Central memory CD8-positive, alpha-beta T cell (primary cell): ENCODE results near the gene GTF2IRD1.

Experiments used
- ATAC-seq: fragments of 150-1000 bp; cut with Tn5 transposase; replicated peaks from 2 replicates; pipeline ENCODE4 v1.10.0; 2022; ENCODE audit warnings: mild to moderate bottlenecking, moderate FRiP score, moderate number of reproducible peaks; ENCODE audit not compliant: poor library complexity, severe bottlenecking; ENCODE audit errors: extremely low read depth
- DNase-seq, 2 donors: peaks; one replicate each; pipeline ENCODE4 v3.0.0; 2021; ENCODE audit warnings: low spot score in 2 of 2
- H3K27ac Mint-ChIP-seq: one replicate; pipeline ENCODE4 v1.8.0; 2022; ENCODE audit warnings: low read depth, mild to moderate bottlenecking, moderate library complexity, mixed read lengths
- H3K27me3 Mint-ChIP-seq: one replicate; pipeline ENCODE4 v1.8.0; 2022; ENCODE audit warnings: mixed read lengths
- H3K36me3 Mint-ChIP-seq: one replicate; pipeline ENCODE4 v1.8.0; 2022; ENCODE audit warnings: mild to moderate bottlenecking, moderate library complexity, mixed read lengths; ENCODE audit not compliant: insufficient read depth
- H3K4me1 Mint-ChIP-seq: one replicate; pipeline ENCODE4 v1.8.0; 2022; ENCODE audit warnings: mixed read lengths
- H3K4me3 Mint-ChIP-seq: one replicate; pipeline ENCODE4 v1.8.0; 2022; ENCODE audit warnings: mild to moderate bottlenecking, moderate library complexity, mixed read lengths
- H3K9me3 Mint-ChIP-seq: one replicate; pipeline ENCODE4 v1.8.0; 2022; ENCODE audit warnings: mixed read lengths

Gene GTF2IRD1

DNA sequence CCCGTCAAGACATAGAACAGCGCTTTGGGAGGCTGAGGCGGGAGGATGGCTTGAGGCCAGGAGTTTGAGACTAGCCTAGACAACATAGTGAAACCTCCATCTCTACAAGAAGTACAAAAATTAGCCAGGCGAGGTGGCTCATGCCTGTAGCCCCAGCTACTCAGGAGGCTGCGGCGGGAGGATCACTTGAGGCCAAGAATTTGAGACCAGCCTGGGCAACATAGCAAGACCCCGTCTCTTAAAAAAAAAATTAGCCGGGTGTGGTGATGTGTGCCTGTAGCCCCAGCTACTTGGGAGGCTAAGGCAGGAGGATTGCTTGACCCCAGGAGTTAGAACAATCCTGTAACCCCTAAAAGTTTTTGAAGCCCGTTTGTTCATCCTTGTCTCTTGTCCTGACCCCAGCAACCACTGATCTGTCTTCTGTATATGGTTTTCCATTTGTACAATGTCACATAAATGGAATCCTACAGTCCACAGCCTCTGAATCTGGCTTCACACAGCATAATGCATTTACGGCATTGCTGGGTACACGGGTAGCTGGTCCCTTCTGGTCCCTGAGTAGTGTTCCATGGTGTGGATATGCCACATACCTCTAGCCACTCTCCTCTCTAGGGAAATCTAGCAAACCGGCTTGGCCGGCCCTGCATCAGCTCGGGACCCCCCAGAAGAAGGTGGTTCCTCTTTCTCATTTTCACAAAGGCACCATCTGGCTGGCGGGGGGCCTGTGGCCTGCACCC is 8.4 kb downstream of the GTF2IRD1 start:
- no peaks in the 10 kb centered on the region for H3K36me3 Mint-ChIP-seq
- DNase-seq = no peak
- H3K9me3 Mint-ChIP-seq = no peaks in the 10 kb centered on the region
- H3K4me3 Mint-ChIP-seq = no peak overlapping the region
- no peaks in the 10 kb centered on the region for H3K4me1 Mint-ChIP-seq
- H3K27ac Mint-ChIP-seq = no peak overlapping the region
- peaks cover 30% of the 10 kb centered on the region for H3K27me3 Mint-ChIP-seq
- no peak for ATAC-seq

DNA sequence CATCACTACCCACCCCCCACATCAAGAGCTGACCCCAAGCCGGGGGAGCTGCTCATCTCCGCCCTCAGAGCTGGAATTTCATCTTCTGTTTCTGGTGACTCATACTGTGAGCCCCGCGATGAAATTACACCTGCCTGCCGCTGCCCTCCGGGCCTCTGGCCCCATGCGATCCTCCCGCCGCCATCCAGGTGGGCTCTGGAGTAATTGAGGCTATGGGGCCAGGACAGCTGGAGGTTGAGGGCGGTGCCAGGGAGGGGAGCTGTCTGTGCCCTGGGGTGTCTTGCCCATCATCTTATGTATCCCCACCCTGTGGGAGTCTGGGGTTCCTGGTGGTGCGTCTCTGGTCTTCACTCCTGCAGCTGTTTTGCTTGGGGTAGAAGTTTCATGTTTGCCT is 9.0 kb downstream of the GTF2IRD1 start:
- ATAC-seq (no peak), DNase-seq (no peak)
- H3K4me3 Mint-ChIP-seq = no peak overlapping the region
- H3K36me3 Mint-ChIP-seq = no peaks in the 10 kb centered on the region
- no peaks in the 10 kb centered on the region for H3K4me1 Mint-ChIP-seq
- H3K9me3 Mint-ChIP-seq = no peaks in the 10 kb centered on the region
- peaks cover 24% of the 10 kb centered on the region for H3K27me3 Mint-ChIP-seq
- H3K27ac Mint-ChIP-seq = no peak overlapping the region

DNA sequence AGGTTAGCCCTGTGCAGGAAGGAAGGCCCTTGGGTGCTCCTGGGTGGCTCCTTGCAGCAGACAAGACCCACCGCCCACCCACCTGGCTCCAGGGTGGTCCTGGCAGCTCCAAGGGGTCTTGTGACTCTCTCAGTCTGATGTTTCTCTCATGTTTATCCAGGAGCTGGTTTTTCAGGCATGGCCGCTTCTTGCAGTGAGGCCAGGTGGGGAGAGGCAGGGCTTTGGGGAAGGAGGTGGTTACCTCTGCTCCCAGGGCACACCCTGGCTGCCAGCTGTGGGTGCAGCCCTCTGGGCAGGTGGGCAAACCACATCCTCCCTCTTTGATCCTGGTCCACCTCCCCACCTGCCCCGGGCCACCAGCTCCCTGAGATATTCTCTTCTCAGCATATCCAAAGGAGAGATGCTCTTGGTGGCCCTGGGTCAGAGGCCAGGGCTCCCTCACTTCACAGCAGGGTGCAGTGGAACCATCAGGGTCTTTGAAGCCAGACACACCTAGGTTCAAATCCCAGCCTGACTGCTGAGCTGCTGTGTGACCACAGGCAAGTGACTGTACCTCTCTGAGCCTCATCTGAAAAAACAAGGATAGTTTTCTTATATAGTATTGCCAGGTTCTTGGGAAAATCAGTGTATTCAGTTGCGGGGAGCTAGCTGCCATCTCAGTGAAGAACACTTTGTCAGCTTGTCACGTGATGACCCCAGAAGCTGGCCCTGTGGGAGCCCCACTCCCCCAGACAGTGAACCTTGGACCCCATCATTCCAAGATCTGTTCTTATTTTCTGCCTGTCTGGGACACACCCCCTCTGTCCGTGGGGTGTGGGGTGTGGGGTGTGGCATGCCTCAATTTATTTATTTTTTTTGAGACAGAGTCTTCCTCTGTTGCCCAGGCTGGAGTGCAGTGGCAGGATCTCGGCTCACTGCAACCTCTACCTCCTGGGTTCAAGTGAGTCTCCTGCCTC is 11.5 kb downstream of the GTF2IRD1 start:
- DNase-seq (no peak), ATAC-seq (no peak)
- Mint-ChIP-seq H3K4me3 (no peak overlapping the region), H3K36me3 (no peaks in the 10 kb centered on the region), H3K9me3 (no peaks in the 10 kb centered on the region), H3K27me3 (peaks cover 21% of the 10 kb centered on the region), H3K27ac (no peak overlapping the region), H3K4me1 (no peaks in the 10 kb centered on the region)

DNA sequence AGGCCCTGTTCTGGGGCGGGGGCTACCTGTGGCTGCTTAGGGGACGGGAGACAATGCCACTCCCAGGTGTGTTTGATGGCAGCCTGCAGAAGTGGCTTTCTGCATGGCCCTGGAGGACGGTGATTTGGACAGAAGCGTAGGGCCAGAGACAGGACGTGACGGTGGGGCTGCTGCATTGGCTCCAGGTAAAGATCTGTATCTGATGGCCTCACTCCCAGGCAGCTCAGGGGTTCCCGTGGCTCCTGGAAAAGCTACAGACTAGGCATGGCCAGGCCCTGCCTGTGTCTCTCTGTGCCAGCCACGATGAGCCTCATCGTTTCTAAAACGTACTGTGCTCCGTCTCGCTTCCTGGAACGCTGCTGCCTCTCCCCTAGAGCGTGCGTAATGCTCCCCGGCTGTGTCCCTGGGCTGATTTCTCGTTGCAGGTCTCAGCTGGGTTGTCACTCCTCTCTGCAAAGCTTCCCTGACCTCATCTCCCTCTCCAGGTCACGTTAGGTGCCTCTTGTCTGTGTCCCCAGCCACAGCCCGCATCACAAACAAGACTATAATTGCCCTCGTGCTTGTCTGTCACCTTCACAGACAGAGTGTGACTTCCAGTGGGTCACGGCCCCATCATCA is 12.6 kb downstream of the GTF2IRD1 start:
- no peak for DNase-seq
- ATAC-seq = no peak

DNA sequence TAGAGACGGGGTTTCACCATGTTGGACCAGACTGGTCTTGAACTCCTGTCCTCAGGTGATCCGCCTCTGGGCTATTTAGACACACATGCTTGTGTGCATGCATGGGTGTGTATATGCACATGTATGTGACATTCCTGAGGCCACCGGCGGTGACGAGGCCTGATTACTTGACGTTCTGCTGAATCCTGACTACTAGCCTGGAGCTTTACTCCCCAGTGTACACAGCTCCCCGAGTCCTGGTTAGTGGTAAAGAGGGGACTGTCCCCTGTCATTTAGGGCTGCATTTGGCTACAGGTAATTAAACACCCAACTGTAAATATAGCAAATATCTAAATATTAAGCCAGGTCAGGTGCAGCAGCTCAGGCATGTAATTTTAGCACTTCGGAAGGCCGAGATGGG is 14.2 kb downstream of the GTF2IRD1 start:
- H3K36me3 Mint-ChIP-seq = peaks cover 1% of the 10 kb centered on the region
- DNase-seq = no peak
- H3K4me1 Mint-ChIP-seq = no peaks in the 10 kb centered on the region
- no peak overlapping the region for H3K4me3 Mint-ChIP-seq
- peaks cover 13% of the 10 kb centered on the region for H3K27me3 Mint-ChIP-seq
- ATAC-seq = no peak
- H3K27ac Mint-ChIP-seq = no peak overlapping the region
- no peaks in the 10 kb centered on the region for H3K9me3 Mint-ChIP-seq

More for the DNA sequence above, 12.6 kb downstream of the GTF2IRD1 start:
- Mint-ChIP-seq H3K4me1 (no peaks in the 10 kb centered on the region), H3K27me3 (peaks cover 21% of the 10 kb centered on the region), H3K4me3 (no peak overlapping the region), H3K36me3 (no peaks in the 10 kb centered on the region), H3K9me3 (no peaks in the 10 kb centered on the region), H3K27ac (no peak overlapping the region)

DNA sequence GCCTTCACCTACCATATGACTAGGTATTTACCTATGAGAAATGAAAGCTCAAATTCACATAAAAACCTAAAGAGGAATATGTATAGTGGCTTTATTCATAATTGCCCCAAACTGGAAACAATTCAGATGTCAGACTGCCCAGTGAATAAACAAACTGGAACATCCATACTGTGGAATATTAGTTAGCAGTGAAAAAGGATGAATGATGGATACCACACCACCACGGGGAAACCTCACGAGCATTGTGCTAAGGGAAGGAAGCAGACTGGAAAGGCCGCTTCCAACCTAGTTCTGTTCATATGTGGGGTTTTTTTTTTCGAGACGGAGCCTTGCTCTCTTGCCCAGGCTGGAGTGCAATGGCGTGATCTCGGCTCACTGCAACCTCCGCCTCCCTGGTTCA is 16.8 kb downstream of the GTF2IRD1 start:
- ATAC-seq = no peak
- Mint-ChIP-seq H3K4me1 (no peaks in the 10 kb centered on the region), H3K27ac (no peak overlapping the region), H3K27me3 (peaks cover under 1% of the 10 kb centered on the region), H3K36me3 (peaks cover 1% of the 10 kb centered on the region), H3K9me3 (no peaks in the 10 kb centered on the region), H3K4me3 (no peak overlapping the region)
- no peak for DNase-seq

DNA sequence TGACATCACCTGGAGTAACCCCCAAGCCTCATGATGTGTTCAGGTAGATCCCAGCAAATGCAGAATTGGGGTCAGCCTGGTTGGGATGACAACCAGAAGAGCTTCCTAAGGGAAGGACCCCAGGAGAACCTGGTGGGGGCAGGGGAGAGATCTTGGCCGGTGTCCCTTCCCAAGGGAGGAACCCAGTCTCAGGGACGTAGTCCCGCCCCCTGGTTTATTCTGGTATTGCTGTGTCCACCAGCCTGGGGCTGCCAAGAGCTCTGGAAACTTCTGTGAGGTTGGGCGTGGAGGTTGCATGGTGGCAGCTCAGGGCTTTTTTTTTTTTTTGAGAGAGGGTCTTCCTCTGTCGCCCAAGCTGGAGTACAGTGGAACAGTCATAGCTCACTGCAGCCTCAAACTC is 19.4 kb downstream of the GTF2IRD1 start:
- no peak overlapping the region for H3K27ac Mint-ChIP-seq
- ATAC-seq (no peak), DNase-seq (no peak)
- no peaks in the 10 kb centered on the region for H3K27me3 Mint-ChIP-seq
- no peaks in the 10 kb centered on the region for H3K4me1 Mint-ChIP-seq
- peaks cover 1% of the 10 kb centered on the region for H3K36me3 Mint-ChIP-seq
- H3K9me3 Mint-ChIP-seq = no peaks in the 10 kb centered on the region
- H3K4me3 Mint-ChIP-seq = no peak overlapping the region

DNA sequence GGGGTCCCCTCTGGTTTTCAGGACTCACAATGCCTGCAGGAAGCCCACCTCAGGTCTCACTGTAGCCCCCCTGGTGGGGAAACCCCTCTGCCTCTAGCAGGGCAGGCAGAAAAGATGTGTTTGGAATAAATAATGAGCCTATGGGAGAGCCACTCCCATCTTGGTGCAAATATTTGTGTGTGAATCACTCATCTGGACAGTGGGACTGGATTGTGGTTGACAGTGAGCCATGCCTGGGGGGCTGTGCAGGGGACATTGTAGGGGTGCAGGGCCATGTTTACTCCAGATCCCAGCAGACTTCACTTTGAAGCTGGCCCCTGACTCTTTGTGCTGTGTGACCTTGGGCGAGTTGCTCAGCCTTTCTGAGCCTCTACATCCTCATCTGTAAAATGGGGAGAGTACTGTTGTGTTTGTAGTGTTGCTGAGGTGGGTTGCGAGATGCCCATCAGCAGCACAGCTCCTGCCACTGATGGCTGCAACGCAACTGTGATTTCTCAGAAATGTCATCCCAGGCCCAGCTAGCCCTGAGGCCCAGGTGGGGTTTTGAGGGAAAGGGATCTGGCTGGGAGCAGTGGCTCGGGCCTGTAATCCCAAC is 20.7 kb downstream of the GTF2IRD1 start:
- Mint-ChIP-seq H3K27me3 (no peaks in the 10 kb centered on the region), H3K4me1 (no peaks in the 10 kb centered on the region), H3K4me3 (no peak overlapping the region), H3K27ac (no peak overlapping the region), H3K9me3 (no peaks in the 10 kb centered on the region), H3K36me3 (peaks cover 1% of the 10 kb centered on the region)
- no peak for DNase-seq
- ATAC-seq = no peak

DNA sequence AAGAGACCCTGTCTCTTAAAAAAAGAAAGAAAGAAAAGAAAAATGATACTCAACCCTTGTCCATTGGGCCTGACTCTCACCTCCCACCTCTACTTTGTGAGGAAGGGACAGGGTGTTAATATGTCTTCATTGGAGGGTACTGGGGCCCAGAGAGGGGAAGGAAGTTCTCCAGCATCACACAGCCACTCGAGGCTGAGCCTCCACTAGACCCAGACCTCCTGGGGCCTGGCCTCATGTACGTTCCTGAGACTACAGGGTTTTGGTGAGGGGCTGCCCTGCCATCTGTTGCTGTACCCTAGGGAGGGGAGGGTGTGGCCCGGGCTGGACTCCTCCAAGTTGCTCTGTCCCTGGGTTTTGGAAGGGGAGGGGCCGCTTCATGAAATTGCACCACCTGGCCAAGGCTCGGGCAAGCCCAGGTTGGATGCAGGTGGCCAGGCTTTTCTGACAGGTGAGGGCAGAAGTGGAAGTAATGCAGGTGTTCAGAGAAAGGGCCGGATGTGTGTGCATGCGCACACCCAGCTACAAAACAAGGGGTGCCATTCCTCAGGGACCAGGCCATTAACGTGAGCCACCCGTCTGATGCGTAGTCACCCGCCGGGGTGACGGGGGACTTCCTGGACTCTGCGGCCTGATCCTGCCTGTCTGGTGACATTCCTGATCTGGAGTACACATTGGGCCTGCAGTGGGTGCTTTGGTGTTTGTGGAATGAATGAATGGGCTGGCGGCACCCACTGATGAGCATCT is 21.7 kb downstream of the GTF2IRD1 start:
- peaks cover 10% of the 10 kb centered on the region for H3K27me3 Mint-ChIP-seq
- H3K27ac Mint-ChIP-seq = no peak overlapping the region
- peaks cover 1% of the 10 kb centered on the region for H3K36me3 Mint-ChIP-seq
- DNase-seq = no peak
- H3K4me3 Mint-ChIP-seq = no peak overlapping the region
- no peaks in the 10 kb centered on the region for H3K4me1 Mint-ChIP-seq
- H3K9me3 Mint-ChIP-seq = no peaks in the 10 kb centered on the region
- no peak for ATAC-seq

DNA sequence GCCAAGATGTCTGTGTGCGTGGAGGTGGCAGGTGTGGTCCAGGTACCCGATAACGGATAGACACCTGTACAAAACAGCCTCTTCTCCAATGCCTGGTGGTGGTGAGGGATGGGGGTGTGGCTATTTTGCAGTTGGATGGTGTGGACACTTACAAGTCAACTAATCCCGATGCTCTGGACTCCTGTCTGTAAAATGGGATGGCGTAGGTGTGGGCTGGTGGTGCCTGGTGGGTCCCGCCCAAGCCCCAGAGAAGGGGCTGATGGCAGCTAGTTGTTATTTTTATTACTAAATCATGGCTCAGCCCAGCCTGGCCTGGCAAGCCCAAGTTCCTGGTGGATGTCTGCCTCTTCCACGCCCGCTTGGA is 22.3 kb downstream of the GTF2IRD1 start:
- no peak for ATAC-seq
- no peak for DNase-seq
- Mint-ChIP-seq H3K36me3 (peaks cover 1% of the 10 kb centered on the region), H3K4me3 (no peak overlapping the region), H3K9me3 (no peaks in the 10 kb centered on the region), H3K27ac (no peak overlapping the region), H3K27me3 (peaks cover 10% of the 10 kb centered on the region), H3K4me1 (no peaks in the 10 kb centered on the region)

DNA sequence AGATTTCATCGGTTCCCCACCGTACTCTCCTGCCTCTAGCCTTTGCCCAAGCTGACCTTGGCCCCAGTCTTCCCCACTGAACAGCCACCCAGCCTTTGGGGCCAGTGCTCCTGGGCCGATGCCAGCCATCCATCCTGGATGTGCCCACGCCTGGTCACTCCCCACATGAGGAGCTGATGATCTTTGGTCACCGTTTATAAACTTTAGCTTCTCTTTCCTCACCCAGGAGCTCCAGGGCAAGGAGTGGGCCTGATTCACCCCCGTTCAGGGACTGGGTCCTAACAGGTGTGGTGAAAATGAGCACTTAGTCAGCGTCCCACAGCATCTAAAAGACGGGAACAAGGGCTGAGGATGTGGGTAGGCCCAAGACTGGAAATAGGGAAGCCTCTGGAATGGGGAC is 22.9 kb downstream of the GTF2IRD1 start:
- H3K27me3 Mint-ChIP-seq = peaks cover 10% of the 10 kb centered on the region
- peak overlapping the region; percentile 57 for H3K27ac Mint-ChIP-seq
- H3K9me3 Mint-ChIP-seq = no peaks in the 10 kb centered on the region
- H3K4me3 Mint-ChIP-seq = no peak overlapping the region
- H3K36me3 Mint-ChIP-seq = peaks cover 1% of the 10 kb centered on the region
- no peak for DNase-seq
- no peak for ATAC-seq
- no peaks in the 10 kb centered on the region for H3K4me1 Mint-ChIP-seq

DNA sequence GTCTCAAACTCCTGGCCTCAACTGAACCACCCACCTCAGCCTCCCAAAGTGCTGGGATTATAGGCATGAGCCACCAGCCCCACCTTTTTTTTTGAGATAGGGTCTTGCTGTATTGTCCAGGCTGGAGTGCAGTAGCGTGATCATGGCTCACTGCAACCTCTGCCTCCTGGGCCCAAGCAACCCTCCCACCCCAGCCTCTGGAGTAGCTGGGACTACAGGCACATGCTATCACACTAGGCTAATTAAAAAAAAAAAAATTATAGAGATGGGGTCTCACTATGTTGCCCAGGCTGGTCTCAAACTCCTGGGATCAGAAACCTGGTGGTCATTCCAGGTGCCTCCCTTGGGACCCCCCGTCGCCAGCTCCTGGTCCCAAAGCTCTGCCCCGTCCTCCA is 25.0 kb downstream of the GTF2IRD1 start:
- H3K4me3 Mint-ChIP-seq = no peak overlapping the region
- no peaks in the 10 kb centered on the region for H3K9me3 Mint-ChIP-seq
- DNase-seq = no peak
- H3K4me1 Mint-ChIP-seq = no peaks in the 10 kb centered on the region
- peaks cover 10% of the 10 kb centered on the region for H3K27me3 Mint-ChIP-seq
- no peak for ATAC-seq
- no peak overlapping the region for H3K27ac Mint-ChIP-seq
- H3K36me3 Mint-ChIP-seq = no peaks in the 10 kb centered on the region
